ENCODE data around the gene TEX52.

DNA sequence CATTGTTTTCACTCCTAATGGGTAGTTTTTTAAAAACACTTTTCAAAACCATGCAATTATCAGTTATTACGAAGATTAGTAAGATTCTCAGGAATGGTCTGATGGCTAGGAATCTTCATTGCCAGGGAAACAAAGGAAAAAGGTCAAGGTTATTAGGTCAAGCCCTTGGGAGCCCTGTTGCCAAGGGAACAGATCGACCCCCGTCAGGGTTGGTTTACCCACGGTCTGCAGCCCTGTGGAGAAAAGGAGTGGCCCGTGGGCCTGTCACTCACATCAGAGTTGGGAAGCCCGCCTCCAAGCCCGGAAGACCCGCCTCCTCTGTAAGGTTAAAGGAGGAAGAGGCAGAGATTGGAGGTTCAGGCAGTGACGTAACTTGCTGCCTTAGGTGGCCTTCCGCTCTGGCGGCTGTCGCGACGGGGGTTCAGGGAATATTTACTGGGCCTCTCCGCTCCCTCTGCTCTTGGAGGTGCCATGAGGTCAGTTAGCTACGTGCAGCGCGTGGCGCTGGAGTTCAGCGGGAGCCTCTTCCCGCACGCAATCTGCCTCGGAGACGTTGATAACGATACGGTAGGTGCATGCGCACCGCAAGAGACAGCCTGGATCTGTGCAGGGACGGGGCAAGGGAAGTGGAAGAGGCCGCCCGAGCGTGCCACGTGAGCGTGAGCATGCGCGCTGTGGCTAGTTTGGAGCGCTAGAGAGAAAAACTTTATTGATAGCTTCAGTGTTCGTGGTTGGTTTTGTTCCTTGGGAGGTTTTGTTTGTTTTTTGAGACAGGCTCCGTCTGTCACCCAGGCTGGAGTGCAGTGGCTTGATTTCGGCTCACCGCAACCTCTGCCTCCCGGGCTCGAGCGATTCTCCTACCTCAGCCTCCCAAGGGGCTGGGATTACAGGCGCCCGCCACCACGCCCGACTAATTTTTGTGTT is 44.3 kb downstream of the TEX52 start, which contains the start of gene ITFG2:
- TF ChIP-seq TEAD4 (IDR thresholded peaks at IDR 0.05) = no peak; the same call in 1 of the 2 replicates
- TF ChIP-seq, protein P1, sequence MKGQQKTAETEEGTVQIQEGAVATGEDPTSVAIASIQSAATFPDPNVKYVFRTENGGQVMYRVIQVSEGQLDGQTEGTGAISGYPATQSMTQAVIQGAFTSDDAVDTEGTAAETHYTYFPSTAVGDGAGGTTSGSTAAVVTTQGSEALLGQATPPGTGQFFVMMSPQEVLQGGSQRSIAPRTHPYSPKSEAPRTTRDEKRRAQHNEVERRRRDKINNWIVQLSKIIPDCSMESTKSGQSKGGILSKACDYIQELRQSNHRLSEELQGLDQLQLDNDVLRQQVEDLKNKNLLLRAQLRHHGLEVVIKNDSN (IDR thresholded peaks at IDR 0.05) = peak; percentile 96

All from Ishikawa (cell line).